Measurements from ENCODE around the gene SHISA9. TPM values are rescaled to one million over a fixed set of nuclear protein-coding genes. Genes with fewer than 3 reads are reported as not detected.

The SHISA9 gene
- total RNA-seq, 1 donor from 2014 or later: not detected

DNA sequence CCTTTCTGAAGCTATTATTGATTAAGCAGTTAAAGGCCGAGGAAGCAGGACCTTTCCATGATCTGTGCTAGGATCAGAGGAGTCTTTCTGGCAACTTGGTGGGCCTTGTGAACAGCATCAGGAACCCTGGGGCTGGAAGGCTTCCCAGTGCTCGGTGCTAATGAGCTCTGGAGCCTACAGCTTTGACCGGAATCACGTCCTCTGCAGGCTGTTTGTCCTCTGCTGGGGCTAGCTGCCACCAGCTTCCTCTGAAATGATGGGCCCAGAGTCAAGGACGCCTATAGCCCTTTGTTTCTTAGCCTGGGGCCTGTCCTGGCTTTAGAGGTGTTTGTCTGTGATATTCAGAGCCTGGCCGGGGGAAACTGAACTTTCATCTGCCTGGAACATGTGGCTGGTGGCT lies 111.6 kb downstream of the SHISA9 start:
- intact Hi-C loops (cut with micrococcal nuclease): no loop called here

GRCh38 chr16:13014476-13014875 lies 113.1 kb downstream of the SHISA9 start:
- intact Hi-C loops (cut with micrococcal nuclease): no loop called here

- intact Hi-C loops (cut with micrococcal nuclease): no loop called here
Measured at GRCh38 chr16:13018026-13018425, 116.6 kb downstream of the SHISA9 start.

- intact Hi-C loops (cut with micrococcal nuclease): no loop called here
Measured at GRCh38 chr16:13021996-13022395, 120.6 kb downstream of the SHISA9 start.

DNA sequence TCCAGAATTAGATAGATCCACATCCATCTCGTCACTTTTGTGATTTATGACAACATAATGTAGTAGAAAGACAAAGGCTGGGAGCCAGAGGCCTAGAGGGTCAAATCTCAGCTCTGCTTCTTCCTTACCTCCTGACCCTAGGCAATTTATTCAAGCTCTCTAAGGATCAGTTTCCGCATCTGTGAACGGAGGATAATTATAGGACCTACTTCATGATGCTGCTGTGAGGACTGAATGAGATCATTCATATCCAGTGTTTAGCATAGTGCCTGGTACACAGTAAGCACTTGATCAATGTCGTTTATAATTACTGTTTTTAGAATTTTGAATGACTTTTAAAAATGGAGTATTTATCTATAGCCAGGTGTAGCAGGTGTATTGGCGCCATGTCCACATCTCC lies 128.4 kb downstream of the SHISA9 start:
- intact Hi-C loops (cut with micrococcal nuclease): no loop called here

DNA sequence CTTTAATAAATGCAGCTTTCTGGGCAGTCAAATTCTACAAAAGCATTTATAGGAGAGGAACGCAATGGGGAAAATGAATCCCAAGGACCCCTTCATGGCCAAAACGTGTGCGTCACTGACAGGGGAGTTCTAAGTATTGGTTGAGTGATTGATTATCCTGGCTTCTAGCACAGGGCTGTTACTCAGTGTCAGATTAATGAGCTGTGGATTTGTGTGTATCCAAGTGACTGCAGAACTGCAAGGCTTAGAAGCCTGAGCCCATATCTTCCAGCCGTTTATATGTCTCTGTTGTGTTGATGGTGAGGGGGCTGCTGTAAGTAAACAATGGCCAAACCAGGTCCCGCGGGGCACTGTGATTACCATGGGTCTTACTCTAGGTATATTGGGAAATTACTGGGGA lies 129.4 kb downstream of the SHISA9 start:
- intact Hi-C loops (cut with micrococcal nuclease): no loop called here

GRCh38 chr16:13032911-13033310 lies 131.5 kb downstream of the SHISA9 start:
- intact Hi-C loops (cut with micrococcal nuclease): no loop called here

DNA sequence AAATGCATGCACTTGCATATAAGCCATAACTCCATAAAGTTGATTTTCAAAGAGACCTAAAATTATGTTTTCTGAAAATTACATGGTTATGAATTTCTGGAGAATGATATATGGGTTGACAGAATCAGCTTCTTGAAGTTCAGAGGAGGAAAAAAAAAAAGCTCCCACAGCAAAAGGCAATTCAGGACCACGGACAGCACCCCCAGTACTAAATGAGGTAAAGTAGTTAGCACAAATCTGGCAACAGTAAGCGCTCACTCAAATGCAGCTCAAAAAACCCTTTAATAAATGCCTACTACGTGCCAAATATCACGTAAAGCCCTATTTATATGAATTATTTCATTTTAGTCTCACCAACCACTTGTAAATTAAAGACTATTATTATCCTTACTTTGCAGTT lies 135.2 kb downstream of the SHISA9 start:
- intact Hi-C loops (cut with micrococcal nuclease): no loop called here

DNA sequence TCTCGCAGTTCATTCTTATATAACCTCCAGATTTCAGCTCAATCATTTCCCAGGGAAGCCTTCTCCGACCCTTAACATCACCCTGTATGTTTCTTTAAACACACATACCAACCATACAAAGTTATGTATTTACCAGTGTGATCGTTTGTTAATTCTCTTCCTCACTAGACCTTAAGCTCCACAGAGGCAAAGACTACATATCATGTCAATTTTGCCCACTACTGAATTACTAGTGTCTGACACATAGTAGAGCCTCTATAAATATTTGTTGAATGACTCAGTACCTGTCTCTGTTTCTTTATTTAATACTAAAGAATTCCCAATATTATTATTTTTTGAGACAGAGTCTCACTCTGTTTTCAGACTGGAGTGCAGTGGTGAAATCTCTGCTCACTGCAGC lies 137.2 kb downstream of the SHISA9 start:
- intact Hi-C loops (cut with micrococcal nuclease): no loop called here

DNA sequence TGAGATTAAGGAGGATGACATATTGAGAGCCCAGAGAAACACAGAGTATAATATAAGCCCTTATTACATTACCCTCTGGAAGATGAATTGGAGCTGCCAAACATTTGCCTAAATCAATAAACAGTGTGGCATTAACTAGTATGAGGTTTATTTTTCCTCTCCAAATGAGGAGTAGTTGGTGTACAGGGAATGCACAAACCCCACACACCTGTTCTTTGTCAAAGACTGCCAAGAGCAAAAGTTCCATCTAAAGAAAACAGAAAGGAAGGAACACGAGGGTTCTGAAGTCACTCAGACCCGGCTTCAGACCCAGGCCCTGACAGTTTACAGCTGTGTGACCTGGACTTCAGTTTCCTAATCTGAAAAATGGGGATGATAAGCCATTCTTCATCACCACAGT lies 138.1 kb downstream of the SHISA9 start:
- intact Hi-C loops (cut with micrococcal nuclease): no loop called here

DNA sequence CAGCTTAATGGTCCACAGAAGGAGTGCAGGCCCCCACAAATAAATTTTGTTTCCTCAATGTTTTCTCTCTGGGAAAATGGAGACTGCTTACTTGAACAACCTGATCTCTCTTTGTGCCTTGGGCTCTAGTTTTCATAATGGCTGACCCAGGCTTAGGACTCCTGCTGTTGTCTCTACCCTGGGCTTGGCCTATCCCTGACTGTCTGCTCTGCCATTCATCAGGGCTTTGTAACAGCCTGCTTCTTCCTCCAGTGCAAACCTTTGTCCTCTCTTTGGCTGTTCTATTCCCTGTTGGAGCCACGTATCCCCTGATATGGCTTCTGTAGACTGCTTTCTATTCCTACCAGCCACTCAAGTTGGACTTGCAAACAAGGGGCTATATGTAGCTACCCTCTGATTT lies 139.8 kb downstream of the SHISA9 start:
- intact Hi-C loops (cut with micrococcal nuclease): no loop called here

DNA sequence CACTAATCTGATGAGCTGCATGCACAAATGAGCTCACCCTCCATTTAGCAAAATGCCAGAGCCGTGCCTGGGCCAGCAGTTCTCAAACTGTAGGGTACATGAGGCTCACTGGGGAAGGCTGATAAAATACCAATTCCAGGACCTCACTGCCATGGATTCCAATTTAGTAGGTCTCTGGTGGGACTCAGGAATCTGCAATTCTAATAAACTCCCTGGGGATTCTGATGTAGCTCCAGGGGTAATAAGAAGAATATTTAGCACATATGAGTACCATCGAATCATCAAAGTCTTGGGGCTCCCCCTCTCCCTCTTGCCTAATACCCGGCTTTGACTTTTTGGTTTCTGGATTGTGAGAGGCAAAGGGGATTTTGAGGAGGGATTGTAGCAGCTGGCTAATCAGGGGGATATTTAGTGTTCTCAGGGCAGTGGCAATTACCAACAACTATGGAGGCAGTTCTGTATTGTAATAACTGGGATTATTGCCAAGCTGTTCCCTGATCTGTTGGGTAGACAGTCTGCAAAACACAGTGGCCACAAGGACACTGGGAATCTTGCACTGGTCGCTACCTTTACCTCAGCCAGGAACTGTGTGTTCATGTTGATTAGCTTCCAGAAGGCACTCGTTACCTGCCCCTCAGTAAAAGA lies 140.4 kb downstream of the SHISA9 start:
- intact Hi-C loops (cut with micrococcal nuclease): no loop called here

DNA sequence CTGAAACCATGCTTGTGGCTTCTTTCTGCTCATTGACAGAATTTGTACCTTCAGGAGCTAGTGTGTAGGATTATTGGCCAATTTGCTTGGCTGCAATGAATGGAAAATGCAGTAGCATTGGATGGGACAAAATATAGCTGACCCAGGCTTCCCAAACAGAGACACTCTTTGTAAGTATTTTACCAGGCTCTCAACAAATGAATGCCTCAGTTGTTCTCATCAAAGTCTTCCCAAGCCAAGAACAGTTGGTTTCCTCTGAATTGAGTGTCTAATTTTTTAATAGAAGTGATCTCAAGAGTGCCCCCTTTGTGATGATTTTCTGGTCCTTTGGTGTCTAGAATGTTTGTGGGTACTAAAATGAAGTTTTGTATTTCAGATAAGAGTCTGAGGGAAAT lies 140.9 kb downstream of the SHISA9 start:
- intact Hi-C loops (cut with micrococcal nuclease): no loop called here

- intact Hi-C loops (cut with micrococcal nuclease): no loop called here
Measured at GRCh38 chr16:13046061-13046821, 144.8 kb downstream of the SHISA9 start.

DNA sequence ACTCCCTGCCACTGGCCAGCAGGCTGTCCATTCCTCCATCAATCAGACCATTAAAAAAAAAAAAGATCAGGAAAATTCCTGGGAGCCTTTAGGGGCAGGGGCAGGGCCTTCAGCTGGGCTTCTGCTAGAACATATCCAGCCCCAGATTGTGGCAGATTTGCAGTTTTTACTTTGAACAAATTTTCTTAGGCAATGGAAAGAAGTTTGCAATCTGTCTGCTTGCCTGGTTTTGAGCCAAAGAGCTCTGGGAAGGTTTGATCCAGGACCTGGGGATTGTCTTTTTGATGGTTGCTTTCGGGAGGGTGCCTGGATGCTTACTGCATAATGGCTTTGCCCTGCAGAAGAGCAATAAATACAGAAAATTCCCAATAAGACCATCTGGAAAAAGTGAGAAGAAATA lies 145.9 kb downstream of the SHISA9 start:
- intact Hi-C loops (cut with micrococcal nuclease): no loop called here

- intact Hi-C loops (cut with micrococcal nuclease): no loop called here
Measured at GRCh38 chr16:13049688-13050087, 148.3 kb downstream of the SHISA9 start.

- intact Hi-C loops (cut with micrococcal nuclease): no loop called here
Measured at GRCh38 chr16:13052431-13052830, 151.0 kb downstream of the SHISA9 start.

DNA sequence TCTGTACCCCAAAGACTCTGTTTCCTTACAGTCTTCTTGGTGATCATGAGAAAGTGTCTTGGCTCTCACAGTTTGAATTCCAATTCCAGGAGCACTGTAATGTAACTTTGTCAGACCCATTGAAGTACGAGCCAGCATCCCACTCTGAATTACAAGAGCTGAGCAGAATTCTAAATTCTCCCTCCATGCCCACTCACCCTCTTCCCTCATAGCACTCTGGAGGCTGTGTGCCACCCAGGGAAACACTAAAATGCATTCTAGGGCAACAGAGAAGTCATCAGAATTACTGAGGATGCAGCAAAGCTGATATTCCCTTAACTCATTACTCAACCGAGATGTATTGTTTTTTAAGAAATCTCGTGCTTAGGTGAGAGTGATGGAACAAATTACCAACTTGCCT lies 154.1 kb downstream of the SHISA9 start:
- intact Hi-C loops (cut with micrococcal nuclease): no loop called here

GRCh38 chr16:13056607-13057006 lies 155.2 kb downstream of the SHISA9 start:
- intact Hi-C loops (cut with micrococcal nuclease): no loop called here

- intact Hi-C loops (cut with micrococcal nuclease): no loop called here
Measured at GRCh38 chr16:13060932-13061331, 159.5 kb downstream of the SHISA9 start.

DNA sequence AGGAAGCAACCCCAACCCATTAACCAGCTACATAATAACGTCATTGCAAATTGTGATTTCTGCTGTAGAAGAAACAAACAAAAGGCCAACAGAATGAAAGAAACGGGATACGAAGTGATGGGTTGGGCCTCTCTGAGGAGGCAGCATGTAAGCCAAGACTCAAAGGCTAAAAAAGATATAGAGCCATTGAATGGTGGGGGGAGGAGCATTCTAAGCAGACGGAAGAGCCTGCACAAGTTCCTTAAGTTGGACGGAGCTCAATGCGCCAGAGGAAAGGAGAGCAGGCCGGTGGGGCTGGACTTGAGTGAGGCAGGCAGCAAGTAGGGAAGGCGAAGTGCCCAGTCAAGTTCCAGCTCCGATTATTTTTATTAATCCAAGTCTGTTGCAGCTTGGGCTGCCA lies 160.3 kb downstream of the SHISA9 start:
- intact Hi-C loops (cut with micrococcal nuclease): no loop called here

GRCh38 chr16:13062219-13062618 lies 160.8 kb downstream of the SHISA9 start:
- intact Hi-C loops (cut with micrococcal nuclease): no loop called here

GRCh38 chr16:13063457-13063856 lies 162.1 kb downstream of the SHISA9 start:
- intact Hi-C loops (cut with micrococcal nuclease): no loop called here
